Kidney epithelial cell (primary cell): ENCODE data around the gene ARHGAP4. TPM values are rescaled to one million over a fixed set of nuclear protein-coding genes. Genes with fewer than 3 reads are reported as not detected.

Source experiments
- DNase-seq: peaks from one replicate; pipeline ENCODE4 v3.0.0-alpha.2; 2010; ENCODE audit warnings: low read depth
- H3K27me3 ChIP-seq: 2 replicates; pipeline ENCODE4 v1.6.0; 2011; ENCODE audit warnings: low read length; ENCODE audit not compliant: control insufficient read depth, insufficient read depth
- H3K36me3 ChIP-seq: 2 replicates; pipeline ENCODE4 v1.5.1; 2011; ENCODE audit warnings: low read length; ENCODE audit not compliant: control insufficient read depth, insufficient read depth
- H3K4me3 ChIP-seq: 2 replicates; pipeline ENCODE4 v1.5.1; 2011; ENCODE audit warnings: low read depth, mild to moderate bottlenecking, control low read depth, low read length
- total RNA-seq: library from RNA; depleted of rRNA; stranded (reverse); fragments of >200 nt; gene quantifications from 2 replicates; pipeline ENCODE4 v1.2.3, GENCODE V29; 2015
- TF ChIP-seq, protein P1 (sequence below): IDR thresholded peaks from 2 replicates; pipeline ENCODE4 v1.5.1; 2011; ENCODE audit warnings: mild to moderate bottlenecking, moderate library complexity, low read length, control low read depth, inconsistent platforms; ENCODE audit not compliant: insufficient read depth, poor library complexity, severe bottlenecking

The ARHGAP4 gene
- total RNA-seq, 1 donor from 2014 or later, result 12.7 TPM

DNA sequence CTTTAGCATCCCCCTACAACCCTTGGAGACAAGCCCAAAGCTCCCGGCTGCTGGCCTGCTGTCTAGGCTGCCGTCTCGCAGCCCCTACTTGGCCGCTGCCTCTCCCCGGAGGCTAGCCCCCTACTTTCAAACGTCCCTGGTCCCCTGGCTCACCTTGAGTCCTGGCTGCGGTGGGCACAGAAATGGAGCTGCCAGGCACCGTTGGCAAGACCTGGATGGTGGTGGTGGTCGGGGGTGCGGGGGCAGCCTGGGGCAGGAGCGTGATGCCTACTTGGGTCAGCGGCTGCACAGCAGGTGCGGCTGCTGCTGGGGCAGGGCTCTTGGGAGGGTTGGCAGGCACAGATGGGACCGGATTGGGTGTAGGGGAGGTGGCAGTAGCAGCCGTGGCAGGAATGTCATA lies 33.6 kb upstream of the ARHGAP4 start:
- Histone ChIP-seq H3K4me3 (no peak overlapping the region), H3K36me3 (peaks cover 6% of the 10 kb centered on the region), H3K27me3 (no peaks in the 10 kb centered on the region)
- DNase-seq, result no peak
- TF ChIP-seq, protein P1, sequence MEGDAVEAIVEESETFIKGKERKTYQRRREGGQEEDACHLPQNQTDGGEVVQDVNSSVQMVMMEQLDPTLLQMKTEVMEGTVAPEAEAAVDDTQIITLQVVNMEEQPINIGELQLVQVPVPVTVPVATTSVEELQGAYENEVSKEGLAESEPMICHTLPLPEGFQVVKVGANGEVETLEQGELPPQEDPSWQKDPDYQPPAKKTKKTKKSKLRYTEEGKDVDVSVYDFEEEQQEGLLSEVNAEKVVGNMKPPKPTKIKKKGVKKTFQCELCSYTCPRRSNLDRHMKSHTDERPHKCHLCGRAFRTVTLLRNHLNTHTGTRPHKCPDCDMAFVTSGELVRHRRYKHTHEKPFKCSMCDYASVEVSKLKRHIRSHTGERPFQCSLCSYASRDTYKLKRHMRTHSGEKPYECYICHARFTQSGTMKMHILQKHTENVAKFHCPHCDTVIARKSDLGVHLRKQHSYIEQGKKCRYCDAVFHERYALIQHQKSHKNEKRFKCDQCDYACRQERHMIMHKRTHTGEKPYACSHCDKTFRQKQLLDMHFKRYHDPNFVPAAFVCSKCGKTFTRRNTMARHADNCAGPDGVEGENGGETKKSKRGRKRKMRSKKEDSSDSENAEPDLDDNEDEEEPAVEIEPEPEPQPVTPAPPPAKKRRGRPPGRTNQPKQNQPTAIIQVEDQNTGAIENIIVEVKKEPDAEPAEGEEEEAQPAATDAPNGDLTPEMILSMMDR, result no peak

DNA sequence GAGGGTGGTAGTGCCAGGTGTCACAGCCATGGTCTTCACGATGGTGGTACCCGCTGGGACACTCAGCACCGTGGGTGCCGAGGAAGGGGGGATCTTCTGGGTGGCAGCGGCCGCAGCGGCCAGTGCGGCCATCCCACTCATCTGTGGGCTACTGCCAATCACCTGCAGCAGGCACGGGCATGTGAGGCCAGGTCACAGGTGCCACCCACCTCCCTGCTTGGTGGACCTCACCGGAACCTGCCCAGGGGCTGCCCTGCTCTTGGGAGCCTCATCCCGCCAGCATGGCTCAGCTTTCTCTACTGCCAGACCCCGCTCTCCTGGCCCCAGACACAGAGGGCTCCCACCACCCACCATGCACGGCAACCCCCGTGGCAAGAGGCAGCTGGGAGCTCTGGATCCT lies 32.5 kb upstream of the ARHGAP4 start:
- H3K27me3 ChIP-seq, result no peaks in the 10 kb centered on the region
- H3K36me3 ChIP-seq, result peaks cover 6% of the 10 kb centered on the region
- no peak for DNase-seq
- TF ChIP-seq, protein P1, result no peak
- no peak overlapping the region for H3K4me3 ChIP-seq

DNA sequence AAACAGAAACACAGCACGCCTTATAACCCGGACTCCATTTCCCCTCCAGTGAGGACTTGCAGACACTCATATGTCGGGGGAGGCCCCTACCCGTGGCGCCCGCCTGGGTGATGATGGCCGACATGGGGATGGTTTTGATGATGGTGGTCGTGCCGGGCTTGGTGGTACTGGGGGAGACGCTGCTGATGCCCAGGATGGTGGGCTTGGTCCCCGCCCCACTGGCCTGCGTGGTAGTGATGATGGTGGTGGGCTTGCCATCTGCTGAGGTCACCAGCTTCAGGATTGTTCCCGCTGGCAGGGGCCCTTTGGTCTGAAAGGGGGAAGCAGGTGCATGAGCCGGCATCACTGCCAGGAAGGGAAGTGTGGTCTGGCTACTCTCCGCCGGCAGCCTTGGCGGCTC lies 31.2 kb upstream of the ARHGAP4 start:
- DNase-seq, result no peak
- H3K4me3 ChIP-seq, result no peak overlapping the region
- TF ChIP-seq, protein P1, result no peak
- H3K36me3 ChIP-seq, result peaks cover 6% of the 10 kb centered on the region
- no peaks in the 10 kb centered on the region for H3K27me3 ChIP-seq

DNA sequence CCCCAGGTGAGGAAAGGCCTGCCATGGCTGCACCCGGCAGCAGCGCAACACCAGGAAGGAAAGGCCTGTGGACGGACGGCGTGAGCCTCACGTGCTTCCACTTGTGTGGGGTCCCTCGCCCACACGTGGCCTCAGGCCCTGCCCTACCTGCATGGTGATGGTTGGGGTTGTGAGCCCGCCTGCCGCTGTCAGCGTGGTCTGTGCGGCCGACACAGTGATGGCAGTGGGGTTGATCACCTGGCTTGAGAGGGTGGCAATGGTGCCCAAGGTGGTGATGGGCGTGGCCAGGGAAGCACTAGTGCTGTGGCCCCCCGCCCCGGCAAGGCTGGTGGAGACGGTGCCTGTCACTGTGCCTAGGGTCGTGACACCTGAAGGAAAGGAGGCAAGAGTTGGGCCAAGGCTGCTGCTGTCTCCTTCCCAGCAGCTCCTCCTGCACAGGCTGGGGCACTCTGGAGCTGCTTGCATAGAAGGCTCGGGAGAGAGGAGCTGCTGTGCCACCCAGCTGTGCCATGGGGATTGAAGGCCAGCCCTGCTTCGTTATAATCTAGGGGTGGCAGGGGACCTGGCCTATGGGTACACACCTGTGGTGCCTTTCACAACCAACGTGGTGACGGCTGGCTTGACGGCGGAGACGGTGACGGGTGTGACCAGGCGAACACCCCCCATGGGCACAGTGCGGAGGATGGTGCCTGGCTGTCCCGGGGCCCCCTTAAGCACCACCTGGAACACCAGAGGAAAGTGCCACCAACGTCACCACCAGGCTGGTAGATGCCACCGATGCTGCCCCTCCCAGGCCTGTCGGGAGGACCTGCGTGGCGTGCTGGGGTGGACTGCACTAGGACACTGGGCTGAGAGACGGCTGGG lies 30.2 kb upstream of the ARHGAP4 start:
- H3K36me3 ChIP-seq, result peaks cover 7% of the 10 kb centered on the region

DNA sequence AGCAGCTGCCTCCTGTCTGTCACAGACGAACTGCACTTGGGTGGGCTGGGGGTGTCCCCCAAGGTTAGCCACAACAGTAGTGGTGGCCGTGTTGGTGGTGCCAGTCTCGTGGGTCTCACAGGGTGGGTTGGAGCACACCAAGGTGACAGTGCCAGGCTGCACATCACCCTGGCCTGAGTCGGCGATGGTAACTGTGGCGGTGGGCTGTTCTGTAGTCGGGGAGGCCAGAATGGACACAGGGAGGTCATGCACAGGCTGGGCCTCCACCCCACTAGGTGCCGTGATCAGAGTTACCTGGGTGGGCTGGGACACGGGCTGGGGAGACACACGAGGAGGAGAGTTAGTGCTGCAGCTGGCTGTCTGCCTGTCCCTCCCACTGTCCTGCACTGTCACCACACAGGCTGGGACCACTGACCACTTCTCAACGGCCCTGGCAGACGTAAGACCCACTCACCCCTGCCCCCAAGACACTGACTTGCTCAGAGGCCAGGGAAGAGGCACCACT lies 29.2 kb upstream of the ARHGAP4 start:
- TF ChIP-seq, protein P1, result no peak
- no peak for DNase-seq
- Histone ChIP-seq H3K4me3 (no peak overlapping the region), H3K27me3 (no peaks in the 10 kb centered on the region), H3K36me3 (peaks cover 10% of the 10 kb centered on the region)

More for the DNA sequence above, 30.2 kb upstream of the ARHGAP4 start:
- H3K4me3 ChIP-seq, result no peak overlapping the region
- TF ChIP-seq, protein P1, result no peak
- H3K27me3 ChIP-seq, result no peaks in the 10 kb centered on the region
- no peak for DNase-seq
